ACHN (cell line): ENCODE data around the gene MEPE.
A peak's percentile ranks its signal among the peaks of the same experiment; 100 is the strongest.
"Not testable (repeated sequence)": the region's sequence is repeated elsewhere in the genome, so short reads cannot be mapped to it uniquely, and the experiment has no call there.

ENCODE experiments used
- DNase-seq: peaks from one replicate; pipeline ENCODE4 v3.0.0-alpha.2; 2015
- in situ Hi-C: cut with HindIII; loops from 2 replicates; pipeline ENCODE4 v1.10.0; 2017; ENCODE audit warnings: low sequenced_read_pairs, low pct_ligation_motif_present, low pct_unique_long_range_greater_than_20kb

The MEPE gene

DNA sequence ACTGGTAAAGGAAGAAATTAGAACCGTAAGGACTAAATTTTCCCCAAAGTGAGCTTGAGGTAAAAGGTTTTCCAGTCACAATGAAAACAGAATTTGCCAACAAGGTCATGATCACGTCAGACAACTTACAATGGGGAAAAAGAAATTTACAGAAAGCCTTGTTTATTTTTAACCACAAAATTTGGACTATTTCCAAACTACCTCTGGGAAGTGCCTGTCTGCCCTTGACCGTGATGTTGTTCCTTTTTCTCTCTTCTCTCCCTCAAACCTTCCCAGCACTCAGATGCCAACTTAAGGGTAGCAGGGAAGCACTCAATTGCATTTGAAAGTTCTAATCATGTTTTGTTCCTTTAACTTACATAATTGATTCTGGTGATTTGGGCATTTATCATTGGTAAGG is 32.5 kb downstream of the MEPE start:
- no peak for DNase-seq
- in situ Hi-C loops: no loop called here

DNA sequence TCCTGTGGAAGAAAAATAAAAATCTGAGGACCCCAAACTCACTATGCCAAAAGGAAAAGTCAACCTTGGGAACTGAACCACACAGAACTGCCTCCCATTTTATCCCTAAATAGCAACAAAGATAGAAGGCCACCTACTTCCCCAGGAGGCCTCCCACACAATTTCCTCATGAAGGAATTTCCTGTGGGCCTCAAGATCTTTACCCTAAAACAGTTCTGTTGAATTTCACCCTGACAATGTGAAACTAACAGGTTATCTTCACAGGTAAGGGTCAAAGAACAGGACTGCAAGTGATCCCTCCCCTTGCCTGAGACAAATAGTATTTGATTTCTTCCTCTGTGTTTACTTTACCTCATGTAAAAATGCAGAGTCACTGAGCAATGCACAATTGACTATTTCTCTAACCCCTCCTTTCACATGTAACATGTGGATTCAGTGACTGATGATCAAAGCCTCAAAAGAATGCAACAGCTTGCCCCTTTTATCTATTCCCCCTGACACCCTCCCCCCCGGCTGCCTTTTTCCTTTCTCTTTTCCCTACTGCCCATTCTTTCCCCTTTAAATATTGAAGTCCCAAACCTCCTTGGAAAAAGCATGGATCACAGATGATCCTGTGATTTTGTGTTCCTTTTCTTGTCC is 33.3 kb downstream of the MEPE start:
- DNase-seq: no peak
- in situ Hi-C loops: no loop called here

DNA sequence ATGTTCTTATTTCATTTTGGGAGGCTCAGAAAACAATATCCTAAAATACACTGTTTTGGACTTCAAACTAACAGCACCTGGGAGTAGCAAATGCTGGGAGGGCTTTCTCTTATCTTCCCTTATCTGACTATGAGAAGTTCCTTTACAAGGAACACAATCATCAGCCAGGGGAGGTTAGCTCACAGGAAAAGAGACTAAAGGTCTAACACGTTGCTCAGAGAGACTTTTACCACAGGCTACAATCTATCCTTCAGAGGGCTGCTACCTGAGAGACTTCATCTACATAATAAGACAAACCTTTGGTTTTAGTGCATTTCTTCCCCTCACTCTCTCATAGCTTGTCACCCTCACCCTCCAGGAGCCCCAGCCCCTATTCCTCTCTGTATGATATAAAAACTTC is 35.8 kb downstream of the MEPE start:
- in situ Hi-C loops: no loop called here
- DNase-seq: no peak

DNA sequence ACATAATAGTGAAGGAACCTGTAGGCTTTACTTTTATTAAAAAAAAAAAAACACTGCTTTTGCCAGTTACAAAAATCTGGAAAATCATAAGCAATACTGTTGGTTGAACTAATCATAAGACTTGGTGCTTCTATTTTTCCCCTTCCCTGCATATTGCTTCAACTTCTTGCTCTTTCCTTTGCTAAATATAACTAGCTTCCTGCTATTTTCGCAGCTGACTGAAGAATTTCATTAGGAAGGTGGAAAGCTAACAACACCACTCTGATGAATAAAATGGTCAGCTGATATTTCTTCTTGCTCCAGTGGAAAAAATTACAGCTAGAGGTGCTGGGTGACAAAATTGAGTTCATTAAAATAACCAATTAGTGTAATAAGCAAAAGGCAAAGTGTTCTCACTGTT is 39.3 kb downstream of the MEPE start:
- DNase-seq: no peak
- in situ Hi-C loops: no loop called here

DNA sequence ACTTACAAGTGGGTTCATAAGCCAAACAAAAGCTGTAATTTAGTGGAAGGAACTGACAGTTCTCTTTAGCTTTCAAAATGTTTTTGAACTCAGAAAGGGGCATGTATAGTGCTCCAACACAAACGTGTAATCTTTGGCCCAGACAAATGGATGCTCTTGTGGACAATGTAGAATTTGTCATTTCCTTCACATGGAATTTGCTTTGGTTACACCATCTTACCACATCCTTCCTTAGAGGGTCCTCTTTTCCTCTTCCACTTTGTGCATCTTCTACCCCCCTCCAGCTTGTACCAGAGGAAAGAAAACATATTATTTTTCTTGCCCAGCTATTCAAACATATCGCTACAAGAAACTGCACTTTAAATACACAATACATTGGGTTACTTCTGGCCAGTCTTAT is 42.4 kb downstream of the MEPE start:
- no peak for DNase-seq
- in situ Hi-C loops: no loop called here

DNA sequence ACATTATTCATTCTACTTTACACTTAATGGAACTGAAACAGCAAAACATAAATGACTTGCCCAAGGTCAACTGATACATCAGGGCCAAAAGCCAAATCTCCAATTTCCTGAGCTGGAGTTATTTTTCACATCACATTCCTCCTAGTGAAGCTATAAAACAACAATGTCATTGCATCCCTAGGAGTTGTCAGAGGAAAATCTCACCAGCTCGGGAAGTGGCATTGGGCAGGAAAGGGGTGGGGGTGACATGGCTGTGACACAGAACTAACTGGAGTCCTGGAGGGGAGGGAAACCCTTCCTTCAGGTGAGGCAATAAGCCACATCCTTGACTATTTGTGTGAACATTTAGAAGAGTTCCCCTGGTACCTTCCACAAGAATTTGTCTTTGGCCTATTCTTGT is 47.3 kb downstream of the MEPE start:
- in situ Hi-C loops: no loop called here
- DNase-seq: no peak

DNA sequence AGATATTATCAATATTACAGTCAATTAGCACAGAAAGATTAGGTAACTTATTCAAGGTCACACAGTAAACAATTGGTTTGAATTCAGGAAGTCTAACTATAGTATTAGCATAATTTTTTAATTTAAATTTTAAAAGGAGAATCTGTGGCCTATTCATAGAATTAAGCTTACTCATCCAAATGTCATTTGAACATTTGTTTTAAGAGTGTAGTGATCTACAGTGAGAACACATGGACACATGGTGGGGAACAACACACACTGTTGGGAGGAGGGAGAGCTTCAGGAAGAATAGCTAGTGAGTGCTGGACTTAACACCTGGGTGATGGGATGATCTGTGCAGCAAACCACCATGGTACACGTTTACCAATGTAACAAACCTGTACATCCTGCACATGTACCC is 48.3 kb downstream of the MEPE start:
- in situ Hi-C loops: no loop called here

DNA sequence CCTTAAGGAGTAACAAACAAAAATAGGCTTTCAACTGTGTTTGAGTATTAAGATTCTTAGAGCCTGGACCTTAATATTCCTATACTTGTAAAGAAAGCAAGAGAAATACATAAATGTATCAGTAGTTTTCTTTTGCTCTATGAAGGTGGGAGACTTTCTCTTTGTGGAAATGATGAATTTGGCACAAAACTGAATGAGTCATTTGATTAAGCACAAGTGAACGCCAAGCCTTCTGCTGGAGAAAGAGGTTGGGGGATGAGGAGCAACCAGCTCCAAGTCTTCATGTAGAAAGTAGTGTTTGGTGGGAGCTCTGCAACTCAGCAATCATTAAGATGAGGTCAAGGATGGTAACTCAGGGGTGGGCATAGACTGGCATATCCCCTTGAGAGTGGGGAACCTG is 49.6 kb downstream of the MEPE start:
- in situ Hi-C loops: no loop called here
- no peak for DNase-seq

More for the DNA sequence above, 48.3 kb downstream of the MEPE start:
- DNase-seq: no peak

DNA sequence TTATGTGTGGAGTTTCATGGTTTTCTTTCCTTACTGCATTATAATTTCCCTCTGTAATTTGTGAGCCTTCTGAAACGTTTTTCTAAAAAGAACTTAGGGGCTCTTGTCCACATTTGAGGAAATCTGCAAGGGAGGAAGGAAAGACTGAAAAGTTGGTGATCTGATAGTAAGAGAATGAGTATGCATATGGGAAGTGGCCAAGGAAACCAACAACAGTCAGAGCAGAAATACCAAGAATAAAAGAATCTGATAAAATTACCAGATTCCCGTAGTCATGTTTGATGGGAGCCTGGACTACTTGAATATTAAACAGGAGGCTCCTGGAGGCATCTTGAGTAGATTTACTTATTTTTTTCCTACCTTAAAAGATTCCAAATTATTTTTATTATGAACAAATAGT is 50.1 kb downstream of the MEPE start:
- no peak for DNase-seq
- in situ Hi-C loops: no loop called here

DNA sequence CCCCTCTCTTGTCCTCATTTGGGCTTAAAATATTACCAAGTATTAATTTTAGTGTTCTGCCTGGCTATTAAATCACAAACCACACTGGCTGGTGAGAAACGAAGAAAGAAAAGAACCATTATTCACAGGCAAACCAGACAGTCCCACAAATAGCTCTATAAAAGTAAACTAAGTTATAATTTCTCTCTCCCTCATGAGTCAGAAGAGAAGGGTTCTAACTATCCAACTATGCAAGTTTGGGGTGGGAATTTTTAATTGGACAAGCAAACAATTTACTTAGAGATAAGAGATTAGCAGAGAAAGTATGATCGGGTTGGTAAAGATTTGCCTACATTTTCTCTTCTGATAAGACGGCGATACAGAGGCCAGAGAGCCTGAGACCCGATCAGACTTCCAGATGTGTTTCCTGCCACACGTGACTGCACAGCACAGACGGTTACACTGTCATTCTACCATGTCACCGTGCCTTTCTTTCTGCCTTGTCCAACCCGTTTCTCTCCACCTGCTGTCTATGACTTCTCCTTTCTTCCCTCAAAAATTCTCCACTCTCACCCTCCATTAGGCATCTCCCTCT is 52.3 kb downstream of the MEPE start:
- in situ Hi-C loops: no loop called here

DNA sequence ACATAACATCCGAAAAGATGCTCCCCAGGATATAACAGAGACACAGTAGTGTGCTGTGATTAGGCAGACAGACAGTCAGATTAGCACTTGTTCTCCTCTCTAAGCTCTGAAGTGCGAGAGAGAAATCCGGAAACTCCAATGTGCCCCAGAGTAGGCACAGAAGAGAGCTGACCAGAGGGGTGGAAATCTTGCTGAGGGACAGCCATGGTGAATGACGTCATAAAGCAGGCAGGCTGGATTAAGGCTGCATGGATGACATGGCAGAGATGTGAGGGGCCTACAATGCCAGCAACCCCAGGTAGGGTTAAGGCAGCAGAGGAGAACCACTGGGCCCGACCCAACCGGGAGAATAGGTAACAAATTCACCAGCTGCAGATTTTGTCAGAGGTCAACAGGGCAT is 53.3 kb downstream of the MEPE start:
- in situ Hi-C loops: no loop called here
- no peak for DNase-seq

More for the DNA sequence above, 52.3 kb downstream of the MEPE start:
- DNase-seq: no peak

DNA sequence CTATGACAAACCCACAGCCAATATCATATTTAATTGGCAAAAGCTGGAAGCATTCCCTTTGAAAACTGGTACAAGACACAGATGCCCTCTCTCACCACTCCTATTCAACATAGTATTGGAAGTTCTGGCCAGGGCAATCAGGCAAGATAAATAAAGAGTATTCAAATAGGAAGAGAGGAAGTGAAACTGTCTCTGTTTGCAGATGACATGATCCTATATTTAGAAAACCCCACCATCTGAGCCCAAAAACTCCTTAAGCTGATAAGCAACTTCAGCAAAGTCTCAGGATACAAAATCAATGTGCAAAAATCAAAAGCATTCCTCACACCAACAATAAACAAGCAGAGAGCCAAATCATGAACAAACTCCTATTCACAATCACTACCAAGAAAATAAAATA is 58.0 kb downstream of the MEPE start:
- DNase-seq, in situ Hi-C loops: not testable (repeated sequence)

DNA sequence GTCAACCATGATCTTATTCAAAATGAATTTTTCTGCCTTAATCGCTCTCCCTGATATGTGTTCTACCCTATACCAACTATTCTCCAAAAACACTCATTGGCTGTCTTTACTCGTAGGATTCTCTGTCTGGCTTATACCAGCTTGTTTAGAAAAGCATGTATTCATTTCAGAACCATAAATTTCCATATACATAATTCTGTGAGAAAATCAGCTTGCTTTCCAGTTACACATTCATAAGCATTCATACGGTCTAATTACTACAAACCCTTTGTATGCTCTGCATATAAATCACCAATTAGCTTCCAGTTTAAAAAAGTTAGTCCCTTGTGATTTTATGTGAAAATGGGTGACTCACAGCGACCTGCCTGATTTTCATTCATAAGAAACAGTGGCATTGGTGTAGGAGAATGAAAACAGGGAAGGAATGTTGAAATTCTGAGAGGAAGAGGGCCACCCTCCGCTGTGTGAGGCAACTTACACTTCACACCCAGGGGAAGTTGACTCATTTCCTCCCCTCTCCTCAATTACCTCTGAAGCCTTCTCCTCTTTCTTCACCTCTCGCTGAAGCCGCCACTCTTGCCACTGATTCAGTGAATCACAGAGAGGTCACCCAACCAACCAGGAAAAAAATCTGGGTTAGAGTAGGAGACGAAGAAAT is 63.3 kb downstream of the MEPE start:
- in situ Hi-C loops: no loop called here
- peak; percentile 82 for DNase-seq
